Astrocyte of the cerebellum (primary cell): ENCODE results near the gene ABLIM1.

Source experiments
- DNase-seq: peaks from one replicate; pipeline ENCODE4 v3.0.0-alpha.2; 2011; ENCODE audit warnings: low read depth
- H3K4me3 ChIP-seq: 2 replicates; pipeline ENCODE4 v1.5.1; 2011; ENCODE audit warnings: mild to moderate bottlenecking, low read depth, low read length, moderate library complexity
- in situ Hi-C: cut with HindIII; loops from 2 replicates; pipeline ENCODE4 v1.10.0; 2017; ENCODE audit warnings: low sequenced_read_pairs
- TF ChIP-seq, protein P1 (sequence below): IDR thresholded peaks from 2 replicates; pipeline ENCODE4 v1.5.1; 2012; ENCODE audit warnings: low read length, low read depth, moderate library complexity, mild to moderate bottlenecking; ENCODE audit errors: missing control alignments

Gene ABLIM1

DNA sequence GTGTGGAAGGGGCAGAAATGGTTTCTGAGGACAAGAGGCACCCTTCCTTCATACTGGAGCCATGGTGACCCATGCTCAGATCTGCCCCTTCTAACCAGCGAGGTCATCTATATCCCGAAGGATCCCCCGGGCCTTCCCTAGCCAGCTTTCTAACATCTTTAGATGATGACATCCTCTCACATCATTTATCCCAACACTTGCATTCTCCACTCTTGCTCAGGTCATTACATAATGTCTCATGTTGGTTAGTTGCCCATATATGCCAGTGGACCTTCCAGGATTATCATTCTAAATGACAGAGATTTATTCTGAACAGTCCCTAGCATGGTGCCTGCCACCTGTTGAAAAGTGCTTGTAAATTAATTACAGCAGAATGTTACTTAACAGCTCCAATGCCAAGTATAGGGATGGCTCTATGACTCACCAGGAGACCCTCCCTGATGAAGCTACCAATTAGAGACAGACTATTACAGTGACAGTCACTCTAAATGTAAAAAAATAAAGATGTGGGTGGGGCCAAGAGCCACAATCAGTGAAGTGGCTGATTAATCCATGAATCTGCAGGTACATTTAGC, 22.6 kb upstream of the ABLIM1 start:
- DNase-seq = no peak
- TF ChIP-seq, protein P1, sequence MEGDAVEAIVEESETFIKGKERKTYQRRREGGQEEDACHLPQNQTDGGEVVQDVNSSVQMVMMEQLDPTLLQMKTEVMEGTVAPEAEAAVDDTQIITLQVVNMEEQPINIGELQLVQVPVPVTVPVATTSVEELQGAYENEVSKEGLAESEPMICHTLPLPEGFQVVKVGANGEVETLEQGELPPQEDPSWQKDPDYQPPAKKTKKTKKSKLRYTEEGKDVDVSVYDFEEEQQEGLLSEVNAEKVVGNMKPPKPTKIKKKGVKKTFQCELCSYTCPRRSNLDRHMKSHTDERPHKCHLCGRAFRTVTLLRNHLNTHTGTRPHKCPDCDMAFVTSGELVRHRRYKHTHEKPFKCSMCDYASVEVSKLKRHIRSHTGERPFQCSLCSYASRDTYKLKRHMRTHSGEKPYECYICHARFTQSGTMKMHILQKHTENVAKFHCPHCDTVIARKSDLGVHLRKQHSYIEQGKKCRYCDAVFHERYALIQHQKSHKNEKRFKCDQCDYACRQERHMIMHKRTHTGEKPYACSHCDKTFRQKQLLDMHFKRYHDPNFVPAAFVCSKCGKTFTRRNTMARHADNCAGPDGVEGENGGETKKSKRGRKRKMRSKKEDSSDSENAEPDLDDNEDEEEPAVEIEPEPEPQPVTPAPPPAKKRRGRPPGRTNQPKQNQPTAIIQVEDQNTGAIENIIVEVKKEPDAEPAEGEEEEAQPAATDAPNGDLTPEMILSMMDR = no peak
- H3K4me3 ChIP-seq = no peak overlapping the region
- in situ Hi-C loops = no loop called here

DNA sequence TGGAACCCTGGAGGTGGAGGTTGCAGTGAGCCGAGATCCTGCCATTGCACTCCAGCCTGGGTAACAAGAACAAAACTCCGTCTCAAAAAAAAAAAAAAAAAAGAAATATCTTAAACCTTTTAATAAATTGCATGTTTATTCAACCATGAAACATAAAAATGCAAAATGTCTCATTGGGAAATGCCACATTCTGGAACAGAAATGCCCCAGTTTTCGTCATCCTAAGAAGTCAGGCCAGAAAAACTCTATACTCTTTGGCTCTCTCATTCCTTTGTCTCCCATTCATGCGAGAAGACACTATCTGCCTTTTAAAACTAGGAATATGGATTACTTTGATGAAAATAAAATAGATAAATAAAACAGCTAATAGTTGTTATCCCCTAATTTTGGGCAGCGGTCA, 21.5 kb upstream of the ABLIM1 start:
- no peak for DNase-seq
- no peak overlapping the region for H3K4me3 ChIP-seq
- TF ChIP-seq, protein P1 = no peak
- in situ Hi-C loops = no loop called here

DNA sequence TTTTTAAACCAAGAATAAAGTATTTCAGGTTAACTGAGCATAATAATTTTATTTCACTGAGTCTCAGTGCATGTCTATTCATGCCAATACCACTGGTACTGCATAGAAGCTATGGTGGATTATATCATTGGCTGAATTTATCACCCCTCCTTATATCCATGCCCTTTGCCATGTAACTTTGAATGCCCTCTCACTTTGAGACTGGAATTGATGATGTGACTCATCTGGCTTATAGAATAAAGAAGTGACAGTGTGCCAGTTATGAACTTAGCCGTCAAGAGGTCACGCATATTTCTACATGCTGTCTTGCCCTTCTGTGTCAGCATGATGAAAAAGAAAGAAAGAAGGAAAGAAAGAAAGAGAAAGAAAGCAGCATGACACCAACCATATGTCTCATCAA, 20.7 kb upstream of the ABLIM1 start:
- no peak for DNase-seq
- in situ Hi-C loops = no loop called here
- H3K4me3 ChIP-seq = no peak overlapping the region
- TF ChIP-seq, protein P1 = no peak

DNA sequence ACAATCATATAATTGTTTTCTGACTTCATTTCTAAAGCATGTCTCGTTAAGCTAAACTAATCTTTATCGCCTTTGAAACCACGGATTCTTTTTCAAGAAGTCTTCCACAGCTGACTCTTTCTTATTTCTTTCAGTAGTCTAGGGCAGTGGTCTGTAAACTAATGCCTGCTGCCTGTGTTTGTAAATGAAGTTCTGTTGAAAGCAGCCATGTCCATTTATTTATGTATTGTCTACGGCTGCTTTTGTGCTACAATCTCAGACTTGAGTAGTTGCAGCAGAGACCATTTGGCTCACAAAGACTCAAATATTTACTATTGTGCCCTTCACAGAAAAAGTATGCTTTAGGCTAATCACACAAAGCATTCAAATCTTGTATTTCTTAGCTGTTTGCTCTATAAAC, 20.3 kb upstream of the ABLIM1 start:
- DNase-seq = no peak
- no peak overlapping the region for H3K4me3 ChIP-seq
- TF ChIP-seq, protein P1 = no peak
- in situ Hi-C loops = no loop called here

DNA sequence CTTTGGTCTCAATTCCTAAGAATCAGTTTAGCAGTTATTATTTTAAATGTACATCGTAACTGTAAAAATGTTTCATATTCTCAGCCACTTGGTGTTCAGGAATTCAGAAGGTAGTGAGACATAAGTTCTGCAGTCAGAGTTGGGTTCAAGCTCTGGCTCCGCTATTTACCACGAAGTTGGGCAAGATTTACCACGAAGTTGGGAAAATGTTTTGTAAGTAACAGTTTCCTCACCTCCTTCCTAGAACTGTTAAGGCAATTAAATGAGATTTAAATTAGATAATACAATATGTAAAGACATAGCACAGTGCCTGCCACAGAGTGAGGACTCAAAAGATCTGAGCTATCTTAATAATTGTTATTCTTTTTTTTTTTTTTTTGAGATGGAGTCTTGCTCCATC, 16.3 kb upstream of the ABLIM1 start:
- in situ Hi-C loops = no loop called here
- TF ChIP-seq, protein P1 = no peak
- no peak for DNase-seq
- no peak overlapping the region for H3K4me3 ChIP-seq

DNA sequence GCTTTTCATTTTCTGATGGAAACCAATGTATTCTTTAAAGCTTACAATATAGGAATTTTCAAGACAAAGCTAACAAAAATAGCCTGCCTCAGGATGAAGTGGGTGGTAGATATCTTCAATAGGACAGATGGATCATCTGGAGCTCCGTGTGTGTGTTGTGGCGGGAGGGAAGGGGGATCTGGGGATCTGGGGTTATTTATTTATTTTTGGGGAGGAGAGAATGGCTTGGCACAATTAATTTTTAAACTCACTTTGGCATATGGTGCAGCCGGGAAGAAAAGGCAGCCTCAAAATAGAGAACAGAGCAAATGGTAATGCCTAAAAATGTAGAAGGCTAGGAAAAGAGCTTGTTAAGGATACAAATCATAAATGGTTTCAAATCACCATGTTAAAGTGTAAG, 11.6 kb upstream of the ABLIM1 start:
- TF ChIP-seq, protein P1 = no peak
- in situ Hi-C loops = no loop called here
- no peak overlapping the region for H3K4me3 ChIP-seq
- DNase-seq = no peak

DNA sequence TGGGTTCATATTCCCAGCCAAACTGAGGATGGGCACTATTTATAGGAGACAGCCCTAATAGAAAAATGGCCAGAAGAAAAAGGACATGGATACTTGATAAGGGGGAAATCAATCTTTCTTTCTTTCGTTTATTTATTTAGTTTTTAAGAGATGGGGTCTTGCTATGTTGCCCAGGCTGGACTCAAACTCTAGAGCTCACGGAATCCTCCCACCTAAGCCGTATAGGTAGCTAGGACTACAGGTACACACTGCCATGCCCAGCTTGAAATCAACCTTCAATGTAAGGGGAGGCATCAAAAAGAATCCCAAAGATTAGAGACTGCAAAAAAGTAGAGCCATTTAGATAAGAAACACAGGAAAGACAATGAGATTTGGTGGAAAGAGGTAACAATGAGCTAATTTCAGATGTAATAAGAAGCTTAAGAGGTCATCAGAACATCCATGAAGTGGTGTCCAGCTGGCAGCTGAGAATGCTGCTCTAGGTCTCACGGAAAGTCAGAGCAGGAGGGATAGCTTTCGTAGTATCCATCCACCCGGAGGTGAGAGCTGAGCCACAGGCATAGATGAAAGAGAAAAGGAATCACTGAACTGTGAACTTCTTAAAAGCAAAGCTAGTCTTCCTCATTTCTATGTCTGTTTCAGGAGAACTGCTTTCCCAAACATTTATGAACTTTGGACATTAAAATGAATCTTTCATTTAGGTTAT, 10.5 kb upstream of the ABLIM1 start:
- TF ChIP-seq, protein P1 = no peak
- no peak for DNase-seq
- H3K4me3 ChIP-seq = no peak overlapping the region
- in situ Hi-C loops = no loop called here
